Activated T-cell treated with anti-CD3 and anti-CD28 coated beads, Interleukin-2, amount 50 U/mL, for 4 hours (primary cell): ENCODE measurements around the gene PMPCA. TPM values are rescaled to one million over a fixed set of nuclear protein-coding genes. Genes with fewer than 3 reads are reported as not detected.
A peak's percentile ranks its signal among the peaks of the same experiment; 100 is the strongest.

ENCODE experiments used
- ATAC-seq, 2 donors: fragments of 200-7000 bp; cut with Tn5 transposase; one replicate each; pipeline ENCODE4 v1.10.0; 2021
- DNase-seq: peaks from one replicate; pipeline ENCODE4 v3.0.0-alpha.2; 2020
- H3K27me3 Mint-ChIP-seq: one replicate; pipeline ENCODE4 v1.8.0; 2021; ENCODE audit warnings: low read depth, mixed read lengths
- H3K36me3 Mint-ChIP-seq: one replicate; pipeline ENCODE4 v1.8.0; 2022; ENCODE audit warnings: mixed read lengths; ENCODE audit not compliant: insufficient read depth
- H3K4me1 Mint-ChIP-seq: one replicate; pipeline ENCODE4 v1.8.0; 2021; ENCODE audit warnings: low read depth, mixed read lengths
- H3K4me3 Mint-ChIP-seq: one replicate; pipeline ENCODE4 v1.8.0; 2021; ENCODE audit warnings: mild to moderate bottlenecking, moderate library complexity, mixed read lengths
- H3K9me3 Mint-ChIP-seq: one replicate; pipeline ENCODE4 v1.8.0; 2021; ENCODE audit warnings: mixed read lengths
- total RNA-seq, 3 donors: library from RNA; stranded (reverse); gene quantifications; one replicate each; pipeline ENCODE4 v1.2.1, GENCODE V29; 2021

PMPCA gene
- total RNA-seq, 3 donors from 2014 or later: 85.8 to 95.5 (median 94.7) TPM

GRCh38 chr9:136426787-136427186 is 16.3 kb downstream of the PMPCA start:
- DNase-seq (no peak), ATAC-seq (no peak)
- H3K36me3 Mint-ChIP-seq: peaks cover 6% of the 10 kb centered on the region
- no peak overlapping the region for H3K4me3 Mint-ChIP-seq
- H3K27me3 Mint-ChIP-seq: no peaks in the 10 kb centered on the region
- H3K4me1 Mint-ChIP-seq: no peaks in the 10 kb centered on the region
- no peaks in the 10 kb centered on the region for H3K9me3 Mint-ChIP-seq

- Mint-ChIP-seq H3K4me1 (no peaks in the 10 kb centered on the region), H3K4me3 (no peak overlapping the region), H3K9me3 (no peaks in the 10 kb centered on the region), H3K27me3 (no peaks in the 10 kb centered on the region), H3K36me3 (peaks cover 2% of the 10 kb centered on the region)
- DNase-seq: no peak
- ATAC-seq: no peak
These were observed 18.7 kb downstream of the PMPCA start for GRCh38 chr9:136429075-136429628.

- Mint-ChIP-seq H3K4me1 (no peaks in the 10 kb centered on the region), H3K9me3 (no peaks in the 10 kb centered on the region), H3K36me3 (peaks cover 2% of the 10 kb centered on the region), H3K4me3 (no peak overlapping the region), H3K27me3 (no peaks in the 10 kb centered on the region)
- DNase-seq (no peak), ATAC-seq (no peak)
These were observed 19.4 kb downstream of the PMPCA start for GRCh38 chr9:136429683-136430491.

GRCh38 chr9:136430588-136431234 is 20.3 kb downstream of the PMPCA start:
- DNase-seq: no peak
- Mint-ChIP-seq H3K9me3 (no peaks in the 10 kb centered on the region), H3K36me3 (peaks cover 2% of the 10 kb centered on the region), H3K27me3 (no peaks in the 10 kb centered on the region), H3K4me3 (no peak overlapping the region), H3K4me1 (no peaks in the 10 kb centered on the region)
- no peak for ATAC-seq

GRCh38 chr9:136431782-136432350 is 21.4 kb downstream of the PMPCA start:
- Mint-ChIP-seq H3K9me3 (no peaks in the 10 kb centered on the region), H3K4me1 (peaks cover 10% of the 10 kb centered on the region), H3K27me3 (no peaks in the 10 kb centered on the region), H3K36me3 (peaks cover 5% of the 10 kb centered on the region), H3K4me3 (no peak overlapping the region)
- ATAC-seq (no peak), DNase-seq (no peak)

GRCh38 chr9:136432591-136432990 is 22.1 kb downstream of the PMPCA start:
- Mint-ChIP-seq H3K4me3 (no peak overlapping the region), H3K4me1 (peaks cover 18% of the 10 kb centered on the region), H3K36me3 (peaks cover 5% of the 10 kb centered on the region), H3K9me3 (no peaks in the 10 kb centered on the region), H3K27me3 (no peaks in the 10 kb centered on the region)
- ATAC-seq (no peak), DNase-seq (no peak)

GRCh38 chr9:136433043-136433715 is 22.7 kb downstream of the PMPCA start:
- Mint-ChIP-seq H3K9me3 (no peaks in the 10 kb centered on the region), H3K36me3 (peaks cover 5% of the 10 kb centered on the region), H3K27me3 (no peaks in the 10 kb centered on the region), H3K4me3 (no peak overlapping the region), H3K4me1 (peaks cover 23% of the 10 kb centered on the region)
- DNase-seq (no peak), ATAC-seq (no peak)

- H3K9me3 Mint-ChIP-seq: no peaks in the 10 kb centered on the region
- no peak overlapping the region for H3K4me3 Mint-ChIP-seq
- ATAC-seq: no peak
These were observed 23.6 kb downstream of the PMPCA start for GRCh38 chr9:136433849-136434579.

GRCh38 chr9:136434580-136435169 is 24.2 kb downstream of the PMPCA start:
- Mint-ChIP-seq H3K4me3 (no peak overlapping the region), H3K4me1 (peaks cover 26% of the 10 kb centered on the region), H3K27me3 (no peaks in the 10 kb centered on the region), H3K9me3 (no peaks in the 10 kb centered on the region), H3K36me3 (peaks cover 2% of the 10 kb centered on the region)
- ATAC-seq (no peak), DNase-seq (no peak)

More at GRCh38 chr9:136433849-136434579, 23.6 kb downstream of the PMPCA start:
- Mint-ChIP-seq H3K27me3 (no peaks in the 10 kb centered on the region), H3K4me1 (peaks cover 26% of the 10 kb centered on the region), H3K36me3 (peaks cover 2% of the 10 kb centered on the region)
- DNase-seq: no peak

GRCh38 chr9:136436055-136436634 is 25.7 kb downstream of the PMPCA start:
- H3K4me3 Mint-ChIP-seq: peak overlapping the region; percentile 38
- H3K36me3 Mint-ChIP-seq: peaks cover 3% of the 10 kb centered on the region
- DNase-seq (no peak), ATAC-seq (no peak)
- peaks cover 26% of the 10 kb centered on the region for H3K4me1 Mint-ChIP-seq
- H3K9me3 Mint-ChIP-seq: no peaks in the 10 kb centered on the region
- H3K27me3 Mint-ChIP-seq: no peaks in the 10 kb centered on the region

- ATAC-seq (no peak), DNase-seq (no peak)
- Mint-ChIP-seq H3K27me3 (no peaks in the 10 kb centered on the region), H3K4me1 (peaks cover 26% of the 10 kb centered on the region), H3K36me3 (peaks cover 6% of the 10 kb centered on the region), H3K9me3 (no peaks in the 10 kb centered on the region), H3K4me3 (peak overlapping the region; percentile 86)
These were observed 27.0 kb downstream of the PMPCA start for GRCh38 chr9:136437430-136437829.

GRCh38 chr9:136437839-136438547 is 27.5 kb downstream of the PMPCA start:
- Mint-ChIP-seq H3K4me1 (peaks cover 26% of the 10 kb centered on the region), H3K36me3 (peaks cover 12% of the 10 kb centered on the region), H3K9me3 (no peaks in the 10 kb centered on the region), H3K4me3 (peak overlapping the region; percentile 86), H3K27me3 (no peaks in the 10 kb centered on the region)
- DNase-seq (no peak), ATAC-seq (no peak)
